Measurements from ENCODE around the gene KRTAP12-3. TPM values are rescaled to one million over a fixed set of nuclear protein-coding genes. Genes with fewer than 3 reads are reported as not detected.

Gene KRTAP12-3
- total and polyA plus RNA-seq, 10 of the 15 experiments (the other 5 are each of a cell fraction or from before 2014, with no cell fraction given), result not detected

DNA sequence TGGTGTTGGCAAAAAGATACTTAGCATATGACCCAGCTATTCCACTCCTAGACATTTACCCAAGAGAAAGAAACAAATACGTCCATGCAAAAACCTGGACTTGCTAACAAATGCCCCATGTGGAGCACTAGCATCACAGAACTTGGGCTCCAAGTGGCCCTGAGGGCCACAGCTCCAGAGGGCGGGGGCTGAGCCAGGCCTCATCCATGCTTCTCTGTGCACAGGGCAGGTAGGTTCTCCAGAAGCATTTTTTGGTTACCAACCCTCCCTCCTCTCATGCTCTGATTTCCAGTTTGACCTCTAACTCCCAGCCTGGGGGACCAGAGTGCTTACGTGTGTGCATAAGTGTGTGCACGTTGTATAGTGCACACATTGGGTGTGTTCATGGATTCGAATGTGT lies 7.0 kb downstream of the KRTAP12-3 start:
- ChIA-PET POLR2A (no interaction called here), SMC1A (ENCODE audit: uncharacterized antibody, unreplicated experiment) (no interaction called here), CTCF (no interaction called here), RAD21 (ENCODE audit: unreplicated experiment) (no interaction called here)
- no peak overlapping the region for H3K27ac ChIP-seq (ENCODE audit: control insufficient read depth, insufficient read depth)
- no peak overlapping the region for H2AFZ ChIP-seq (ENCODE audit: control insufficient read depth, low read depth, low read length)
- no peaks in the 10 kb centered on the region for H3K4me1 ChIP-seq (ENCODE audit: control insufficient read depth, insufficient read depth, low read length)
- FAIRE-seq (no peak), DNase-seq (ENCODE audit: low read depth, low spot score) (no peak), ATAC-seq (no peak)
- H3K79me2 ChIP-seq (ENCODE audit: control insufficient read depth, insufficient read depth, low read length), result no peaks in the 10 kb centered on the region
- TF ChIP-seq, protein P1, sequence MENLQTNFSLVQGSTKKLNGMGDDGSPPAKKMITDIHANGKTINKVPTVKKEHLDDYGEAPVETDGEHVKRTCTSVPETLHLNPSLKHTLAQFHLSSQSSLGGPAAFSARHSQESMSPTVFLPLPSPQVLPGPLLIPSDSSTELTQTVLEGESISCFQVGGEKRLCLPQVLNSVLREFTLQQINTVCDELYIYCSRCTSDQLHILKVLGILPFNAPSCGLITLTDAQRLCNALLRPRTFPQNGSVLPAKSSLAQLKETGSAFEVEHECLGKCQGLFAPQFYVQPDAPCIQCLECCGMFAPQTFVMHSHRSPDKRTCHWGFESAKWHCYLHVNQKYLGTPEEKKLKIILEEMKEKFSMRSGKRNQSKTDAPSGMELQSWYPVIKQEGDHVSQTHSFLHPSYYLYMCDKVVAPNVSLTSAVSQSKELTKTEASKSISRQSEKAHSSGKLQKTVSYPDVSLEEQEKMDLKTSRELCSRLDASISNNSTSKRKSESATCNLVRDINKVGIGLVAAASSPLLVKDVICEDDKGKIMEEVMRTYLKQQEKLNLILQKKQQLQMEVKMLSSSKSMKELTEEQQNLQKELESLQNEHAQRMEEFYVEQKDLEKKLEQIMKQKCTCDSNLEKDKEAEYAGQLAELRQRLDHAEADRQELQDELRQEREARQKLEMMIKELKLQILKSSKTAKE (IDR thresholded peaks at IDR 0.05; ENCODE audit: low read depth, poor library complexity, severe bottlenecking), result no peak
- no peak for TF ChIP-seq TCF12 (IDR thresholded peaks at IDR 0.05; ENCODE audit: low read depth, low read length)
- no peak for TF ChIP-seq SREBF2 (IDR thresholded peaks at IDR 0.05; ENCODE audit: low read length)
- no peak for TF ChIP-seq KDM1A (IDR thresholded peaks at IDR 0.05; ENCODE audit: borderline replicate concordance)
- TF ChIP-seq FOXK2 (IDR thresholded peaks at IDR 0.05), result no peak
- no peak for TF ChIP-seq USF1 (IDR thresholded peaks at IDR 0.05; ENCODE audit: borderline replicate concordance, extremely low read length, insufficient read depth, low read depth, low read length)
- TF ChIP-seq CBFB (IDR thresholded peaks at IDR 0.05; ENCODE audit: low read depth), result no peak
- TF ChIP-seq TAF1 (IDR thresholded peaks at IDR 0.05; ENCODE audit: borderline replicate concordance, low read depth, low read length), result no peak
- no peak for TF ChIP-seq ESRRA (IDR thresholded peaks at IDR 0.05; ENCODE audit: low read length)
- TF ChIP-seq RCOR1 (conservative IDR thresholded peaks at IDR 0.05; ENCODE audit: low read depth, low read length), result no peak
- no peak for TF ChIP-seq NR2C2 (IDR thresholded peaks at IDR 0.05; ENCODE audit: borderline replicate concordance, control insufficient read depth, insufficient read length, low read depth)
- TF ChIP-seq BACH1 (IDR thresholded peaks at IDR 0.05; ENCODE audit: borderline replicate concordance), result no peak
- no peak for TF ChIP-seq EED (IDR thresholded peaks at IDR 0.05; ENCODE audit: low read depth)
- TF ChIP-seq MLLT1 (IDR thresholded peaks at IDR 0.05), result no peak
- TF ChIP-seq POLR2AphosphoS5 (IDR thresholded peaks at IDR 0.05; ENCODE audit: low read length), result no peak
- TF ChIP-seq, protein P2, sequence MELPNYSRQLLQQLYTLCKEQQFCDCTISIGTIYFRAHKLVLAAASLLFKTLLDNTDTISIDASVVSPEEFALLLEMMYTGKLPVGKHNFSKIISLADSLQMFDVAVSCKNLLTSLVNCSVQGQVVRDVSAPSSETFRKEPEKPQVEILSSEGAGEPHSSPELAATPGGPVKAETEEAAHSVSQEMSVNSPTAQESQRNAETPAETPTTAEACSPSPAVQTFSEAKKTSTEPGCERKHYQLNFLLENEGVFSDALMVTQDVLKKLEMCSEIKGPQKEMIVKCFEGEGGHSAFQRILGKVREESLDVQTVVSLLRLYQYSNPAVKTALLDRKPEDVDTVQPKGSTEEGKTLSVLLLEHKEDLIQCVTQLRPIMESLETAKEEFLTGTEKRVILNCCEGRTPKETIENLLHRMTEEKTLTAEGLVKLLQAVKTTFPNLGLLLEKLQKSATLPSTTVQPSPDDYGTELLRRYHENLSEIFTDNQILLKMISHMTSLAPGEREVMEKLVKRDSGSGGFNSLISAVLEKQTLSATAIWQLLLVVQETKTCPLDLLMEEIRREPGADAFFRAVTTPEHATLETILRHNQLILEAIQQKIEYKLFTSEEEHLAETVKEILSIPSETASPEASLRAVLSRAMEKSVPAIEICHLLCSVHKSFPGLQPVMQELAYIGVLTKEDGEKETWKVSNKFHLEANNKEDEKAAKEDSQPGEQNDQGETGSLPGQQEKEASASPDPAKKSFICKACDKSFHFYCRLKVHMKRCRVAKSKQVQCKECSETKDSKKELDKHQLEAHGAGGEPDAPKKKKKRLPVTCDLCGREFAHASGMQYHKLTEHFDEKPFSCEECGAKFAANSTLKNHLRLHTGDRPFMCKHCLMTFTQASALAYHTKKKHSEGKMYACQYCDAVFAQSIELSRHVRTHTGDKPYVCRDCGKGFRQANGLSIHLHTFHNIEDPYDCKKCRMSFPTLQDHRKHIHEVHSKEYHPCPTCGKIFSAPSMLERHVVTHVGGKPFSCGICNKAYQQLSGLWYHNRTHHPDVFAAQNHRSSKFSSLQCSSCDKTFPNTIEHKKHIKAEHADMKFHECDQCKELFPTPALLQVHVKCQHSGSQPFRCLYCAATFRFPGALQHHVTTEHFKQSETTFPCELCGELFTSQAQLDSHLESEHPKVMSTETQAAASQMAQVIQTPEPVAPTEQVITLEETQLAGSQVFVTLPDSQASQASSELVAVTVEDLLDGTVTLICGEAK (IDR thresholded peaks at IDR 0.05; ENCODE audit: borderline replicate concordance), result no peak
- no peak for TF ChIP-seq HDAC6 (IDR thresholded peaks at IDR 0.05; ENCODE audit: unreplicated experiment)
- intact Hi-C loops (cut with micrococcal nuclease; ENCODE audit: unreplicated experiment), result no loop called here
- H3K27me3 ChIP-seq (replicated peaks in 1 of 2; ENCODE audit: control insufficient read depth in 2 of 2, insufficient read depth in 2 of 2, low read length in 1 of 2), result no peaks in the 10 kb centered on the region
- no peak overlapping the region for H3K4me3 ChIP-seq
- H3K9ac ChIP-seq (ENCODE audit: control insufficient read depth, insufficient read depth, low read length), result no peak overlapping the region
- 46% methylated on average over 5 of the region's 5 CpGs for WGBS (ENCODE audit: insufficient coverage, insufficient replicate concordance, low lambda C conversion rate, missing lambda C conversion rate)
- no peaks in the 10 kb centered on the region for H3K36me3 ChIP-seq (ENCODE audit: control insufficient read depth in 2 of 2, insufficient read depth in 2 of 2, low read length in 1 of 2)
- no peaks in the 10 kb centered on the region; the same call in 2 of the 3 replicates for H3K9me3 ChIP-seq (replicated peaks; ENCODE audit: control insufficient read depth, insufficient read depth, low read length)
- no TSS peak for BruUV-seq (replicated peaks)
- H4K20me1 ChIP-seq (ENCODE audit: control insufficient read depth, insufficient read depth), result no peaks in the 10 kb centered on the region
- in situ Hi-C loops (cut with MboI), result no loop called here
- H3K4me2 ChIP-seq (ENCODE audit: control insufficient read depth, insufficient read depth), result no peak overlapping the region
